ENCODE data around the gene TAS2R38. TPM values are rescaled to one million over a fixed set of nuclear protein-coding genes. Genes with fewer than 3 reads are reported as not detected.

The TAS2R38 gene
- total RNA-seq, 1 experiment from 2014 or later: not detected

- Histone ChIP-seq H2BK12ac (ENCODE audit: insufficient read length, low read depth, low read length) (no peak overlapping the region), H3K14ac (ENCODE audit: insufficient read depth, low read length) (no peak overlapping the region), H3K79me2 (ENCODE audit: insufficient read depth, low read length) (no peaks in the 10 kb centered on the region), H2AFZ (ENCODE audit: low read length) (no peak overlapping the region), H4K91ac (ENCODE audit: insufficient read length, low read depth, low read length) (no peak overlapping the region), H3K23me2 (ENCODE audit: insufficient read length, low read depth, low read length, poor library complexity, severe bottlenecking) (no peaks in the 10 kb centered on the region), H3K23ac (ENCODE audit: insufficient read length, low read depth, low read length) (no peak overlapping the region), H3K4me1 (ENCODE audit: insufficient read depth, low read length) (no peaks in the 10 kb centered on the region), H3T11ph (ENCODE audit: low read length) (no peak overlapping the region), H3K9ac (ENCODE audit: extremely low read depth, insufficient read length, low read length) (no peak overlapping the region), H2BK120ac (ENCODE audit: low read depth, low read length, poor library complexity, severe bottlenecking) (no peak overlapping the region), H2BK15ac (ENCODE audit: low read depth, low read length) (no peak overlapping the region), H3K56ac (ENCODE audit: insufficient read length, low read depth, low read length) (no peak overlapping the region), H4K20me1 (ENCODE audit: control insufficient read depth, insufficient read depth, insufficient read length) (no peaks in the 10 kb centered on the region), H3K79me1 (ENCODE audit: insufficient read depth, low read depth, low read length, poor library complexity, severe bottlenecking) (no peaks in the 10 kb centered on the region), H4K8ac (replicated peaks; ENCODE audit: insufficient read length, low read depth, low read length) (no peak overlapping the region), H3K27ac (ENCODE audit: insufficient read length, low read depth, low read length) (no peak overlapping the region), H3K27me3 (ENCODE audit: insufficient read depth, low read length) (no peaks in the 10 kb centered on the region), H3K4ac (ENCODE audit: low read depth, low read length) (no peak overlapping the region), H2BK20ac (ENCODE audit: low read depth, low read length, poor library complexity, severe bottlenecking) (no peak overlapping the region), H3K9me3 (ENCODE audit: control insufficient read depth, low read depth, low read length) (no peaks in the 10 kb centered on the region), H2BK5ac (ENCODE audit: insufficient read length, low read length) (no peak overlapping the region), H2AK5ac (ENCODE audit: insufficient read length, low read length) (no peak overlapping the region), H3K18ac (ENCODE audit: insufficient read length, low read depth, low read length) (no peak overlapping the region), H4K5ac (ENCODE audit: insufficient read length, low read depth, low read length) (no peak overlapping the region), H3K4me2 (ENCODE audit: insufficient read depth, insufficient read length, low read length) (no peak overlapping the region)
- peak; percentile 48 for DNase-seq
- Mint-ChIP-seq H3K27ac (peak overlapping the region in 1 of 3 experiments; percentile 20; a peak in 1 of 7 replicates), H3K27me3 (ENCODE audit: low read depth) (no peaks in the 10 kb centered on the region), H3K9me3 (no peaks in the 10 kb centered on the region), H3K4me3 (no peak overlapping the region), H3K4me1 (peaks cover 4 to 6% of the 10 kb centered on the region in 2 experiments), H3K36me3 (ENCODE audit: insufficient read depth in 1 of 3, low read depth in 3 of 3) (no peaks in the 10 kb centered on the region)
- WGBS (ENCODE audit: extremely low coverage, insufficient read length, low lambda C conversion rate): no CpG with 5 or more reads among the region's 4 CpGs
- peak; percentile 40; the same call in 2 of the 3 replicates for TF ChIP-seq CTCF (conservative IDR thresholded peaks at IDR 0.05)
Measured at GRCh38 chr7:142012825-142013511, 39.4 kb upstream of the TAS2R38 start.

Data from H9 (cell line).